Neutrophil (primary cell): ENCODE results near the gene SCO1.
"Not testable (repeated sequence)": the region's sequence is repeated elsewhere in the genome, so short reads cannot be mapped to it uniquely, and the experiment has no call there.

Experiments used
- H3K27ac ChIP-seq: fragments of 200-600 bp; sonication (generic); 2 replicates; pipeline ENCODE4 v1.5.1; 2016; ENCODE audit warnings: mild to moderate bottlenecking, moderate library complexity
- H3K27me3 ChIP-seq: fragments of 200-600 bp; sonication (generic); 2 replicates; pipeline ENCODE4 v1.6.0; 2016; ENCODE audit warnings: mild to moderate bottlenecking
- H3K36me3 ChIP-seq: fragments of 200-600 bp; sonication (generic); 2 replicates; pipeline ENCODE4 v1.5.1; 2017
- H3K4me1 ChIP-seq, 2 experiments: fragments of 200-600 bp in 1 of 2; sonication (generic) in 1 of 2; 1 replicate in 1 of 2; 2 replicates in 1 of 2; pipeline versions ENCODE4 v1.5.1 to v1.6.1; 2013 to 2016; ENCODE audit warnings: low read depth in 1 of 2, low read length in 1 of 2, mild to moderate bottlenecking in 1 of 2, moderate library complexity in 1 of 2; ENCODE audit not compliant: control insufficient read depth in 1 of 2, insufficient read depth in 1 of 2
- H3K4me3 ChIP-seq, 2 experiments: fragments of 200-600 bp in 1 of 2; sonication (generic) in 1 of 2; 1 replicate in 1 of 2; 2 replicates in 1 of 2; pipeline ENCODE4 v1.5.1; 2013 to 2016; ENCODE audit warnings: low read depth in 1 of 2, low read length in 1 of 2, mild to moderate bottlenecking in 1 of 2, moderate library complexity in 1 of 2
- H3K9me3 ChIP-seq: fragments of 200-600 bp; sonication (generic); 2 replicates; pipeline ENCODE4 v1.5.1; 2016
- TF ChIP-seq, protein P1 (sequence below): fragments of 200-600 bp; sonication (generic); IDR thresholded peaks from 2 replicates; pipeline ENCODE4 v1.5.1; 2016; ENCODE audit warnings: antibody characterized with exemption

Gene SCO1

DNA sequence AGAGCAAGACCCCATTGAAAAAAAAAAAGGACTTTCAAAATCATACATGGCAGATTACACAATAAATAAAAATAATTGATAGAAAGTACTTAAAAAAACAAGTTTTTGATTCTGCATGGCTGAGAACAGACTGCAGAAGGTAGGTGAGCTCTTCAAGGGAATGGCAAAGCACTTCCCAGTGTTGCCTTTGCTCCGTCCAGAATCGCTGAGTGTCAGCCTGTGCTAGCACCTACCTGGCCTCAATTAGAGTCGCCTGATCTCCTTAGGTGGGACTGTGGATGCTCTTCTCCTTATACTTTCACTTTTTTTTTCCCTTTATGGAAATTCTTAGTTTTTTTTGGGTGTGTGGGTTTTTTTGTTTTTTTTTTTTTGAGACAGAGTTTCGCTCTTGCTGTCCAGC, 38.5 kb upstream of the SCO1 start:
- H3K4me3 ChIP-seq = no peak overlapping the region
- no peak overlapping the region for H3K27ac ChIP-seq
- no peaks in the 10 kb centered on the region for H3K36me3 ChIP-seq
- no peaks in the 10 kb centered on the region for H3K9me3 ChIP-seq
- TF ChIP-seq, protein P1, sequence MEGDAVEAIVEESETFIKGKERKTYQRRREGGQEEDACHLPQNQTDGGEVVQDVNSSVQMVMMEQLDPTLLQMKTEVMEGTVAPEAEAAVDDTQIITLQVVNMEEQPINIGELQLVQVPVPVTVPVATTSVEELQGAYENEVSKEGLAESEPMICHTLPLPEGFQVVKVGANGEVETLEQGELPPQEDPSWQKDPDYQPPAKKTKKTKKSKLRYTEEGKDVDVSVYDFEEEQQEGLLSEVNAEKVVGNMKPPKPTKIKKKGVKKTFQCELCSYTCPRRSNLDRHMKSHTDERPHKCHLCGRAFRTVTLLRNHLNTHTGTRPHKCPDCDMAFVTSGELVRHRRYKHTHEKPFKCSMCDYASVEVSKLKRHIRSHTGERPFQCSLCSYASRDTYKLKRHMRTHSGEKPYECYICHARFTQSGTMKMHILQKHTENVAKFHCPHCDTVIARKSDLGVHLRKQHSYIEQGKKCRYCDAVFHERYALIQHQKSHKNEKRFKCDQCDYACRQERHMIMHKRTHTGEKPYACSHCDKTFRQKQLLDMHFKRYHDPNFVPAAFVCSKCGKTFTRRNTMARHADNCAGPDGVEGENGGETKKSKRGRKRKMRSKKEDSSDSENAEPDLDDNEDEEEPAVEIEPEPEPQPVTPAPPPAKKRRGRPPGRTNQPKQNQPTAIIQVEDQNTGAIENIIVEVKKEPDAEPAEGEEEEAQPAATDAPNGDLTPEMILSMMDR = no peak
- H3K27me3 ChIP-seq = no peaks in the 10 kb centered on the region
- peaks cover 0 to under 1% of the 10 kb centered on the region in 2 experiments for H3K4me1 ChIP-seq

DNA sequence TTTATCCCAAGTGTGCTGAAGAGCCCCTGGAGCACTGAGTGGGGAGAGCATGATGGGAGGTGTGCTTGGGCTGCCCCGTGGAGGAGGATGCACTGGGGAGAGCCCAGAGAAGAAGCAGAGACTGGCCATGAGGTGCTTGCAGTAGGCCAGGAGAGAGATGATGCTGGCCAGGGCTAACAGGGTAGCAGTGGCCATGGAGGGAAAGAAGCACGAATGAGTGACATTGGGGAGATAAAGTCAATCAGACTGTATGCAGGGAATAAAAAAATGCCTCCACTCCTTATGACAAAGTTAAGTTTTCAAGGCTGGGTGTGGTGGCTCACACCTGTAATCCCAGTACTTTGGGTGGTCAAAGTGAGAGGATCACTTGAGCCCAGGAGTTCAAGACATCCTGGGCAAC, 37.9 kb upstream of the SCO1 start:
- Histone ChIP-seq H3K4me1 (peaks cover 2 to 5% of the 10 kb centered on the region in 2 experiments), H3K9me3 (no peaks in the 10 kb centered on the region)
- TF ChIP-seq, protein P1 = no peak

DNA sequence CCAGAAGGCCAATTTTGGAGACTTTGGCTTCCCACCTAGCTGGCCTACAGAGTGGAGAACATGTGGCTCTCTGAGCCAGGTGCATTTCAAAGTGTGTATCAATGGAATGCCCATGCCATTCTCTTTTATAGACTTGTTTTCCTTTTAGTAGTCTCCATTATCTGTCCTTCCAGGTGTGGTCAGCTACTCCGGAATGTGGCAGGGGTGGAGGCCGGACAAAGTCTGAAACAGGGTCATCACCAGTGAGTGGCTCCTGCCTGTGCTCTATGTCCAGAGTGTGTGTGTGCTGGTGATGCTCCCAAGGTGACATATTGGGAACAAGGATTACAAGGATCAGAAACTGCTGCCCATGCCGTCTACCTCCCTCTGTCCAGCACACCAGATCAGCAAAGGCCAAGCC, 36.3 kb upstream of the SCO1 start:
- no peaks in the 10 kb centered on the region for H3K36me3 ChIP-seq
- H3K4me1 ChIP-seq = peaks cover 13 to 16% of the 10 kb centered on the region in 2 experiments
- no peaks in the 10 kb centered on the region for H3K9me3 ChIP-seq
- TF ChIP-seq, protein P1 = no peak
- H3K27me3 ChIP-seq = peaks cover 13% of the 10 kb centered on the region
- H3K27ac ChIP-seq = no peak overlapping the region
- no peak overlapping the region for H3K4me3 ChIP-seq

More for the DNA sequence above, 37.9 kb upstream of the SCO1 start:
- H3K36me3 ChIP-seq = no peaks in the 10 kb centered on the region
- no peak overlapping the region for H3K4me3 ChIP-seq
- H3K27ac ChIP-seq = no peak overlapping the region
- no peaks in the 10 kb centered on the region for H3K27me3 ChIP-seq

DNA sequence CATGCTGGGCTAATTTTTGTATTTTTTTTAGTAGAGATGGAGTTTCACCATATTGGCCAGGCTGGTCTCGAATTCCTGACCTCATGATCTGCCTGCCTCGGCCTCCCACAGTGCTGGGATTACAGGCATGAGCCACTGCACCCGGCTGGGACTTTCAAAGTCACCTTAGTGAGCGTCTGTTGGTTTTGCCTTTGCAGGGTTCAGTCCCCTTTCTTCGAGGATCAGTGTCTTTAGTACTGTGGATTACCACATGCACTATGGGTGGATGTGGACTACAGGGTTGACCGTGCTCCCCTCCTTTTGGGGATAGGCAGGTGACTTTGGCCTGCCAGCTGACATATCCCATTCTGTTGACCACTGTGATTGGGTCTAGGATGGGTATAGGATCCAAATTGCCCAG, 34.8 kb upstream of the SCO1 start:
- H3K27ac ChIP-seq, H3K4me3 ChIP-seq, H3K9me3 ChIP-seq, H3K36me3 ChIP-seq: not testable (repeated sequence)
- Histone ChIP-seq H3K4me1 (peaks cover 13 to 16% of the 10 kb centered on the region in 2 experiments), H3K27me3 (peaks cover 15% of the 10 kb centered on the region)

DNA sequence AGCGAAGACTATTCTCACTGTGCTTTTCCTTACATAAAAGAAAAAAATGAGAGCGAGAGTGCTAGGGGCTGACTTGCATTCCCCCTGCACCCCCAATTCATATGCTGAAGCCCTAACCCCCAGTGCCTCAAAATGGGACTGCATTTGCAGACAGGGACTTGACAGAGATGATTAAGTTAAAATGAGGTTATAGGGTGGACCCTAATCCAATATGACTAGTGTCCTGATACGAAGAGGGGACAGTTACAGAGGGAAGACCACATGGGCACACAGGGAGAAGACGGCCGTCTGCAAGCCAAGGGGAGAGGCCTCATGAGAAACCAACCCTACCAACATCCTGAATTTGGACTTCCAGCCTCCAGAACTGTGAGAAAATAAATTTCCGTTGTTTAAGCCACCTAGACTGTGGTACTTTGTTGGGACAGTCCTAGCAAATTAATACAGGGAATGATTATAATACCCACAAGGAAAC, 34.1 kb upstream of the SCO1 start:
- peaks cover 15% of the 10 kb centered on the region for H3K27me3 ChIP-seq
- TF ChIP-seq, protein P1 = no peak
- H3K36me3 ChIP-seq = no peaks in the 10 kb centered on the region
- H3K9me3 ChIP-seq = no peaks in the 10 kb centered on the region
- no peak overlapping the region for H3K27ac ChIP-seq
- H3K4me1 ChIP-seq = peaks cover 13 to 16% of the 10 kb centered on the region in 2 experiments
- H3K4me3 ChIP-seq = no peak overlapping the region

DNA sequence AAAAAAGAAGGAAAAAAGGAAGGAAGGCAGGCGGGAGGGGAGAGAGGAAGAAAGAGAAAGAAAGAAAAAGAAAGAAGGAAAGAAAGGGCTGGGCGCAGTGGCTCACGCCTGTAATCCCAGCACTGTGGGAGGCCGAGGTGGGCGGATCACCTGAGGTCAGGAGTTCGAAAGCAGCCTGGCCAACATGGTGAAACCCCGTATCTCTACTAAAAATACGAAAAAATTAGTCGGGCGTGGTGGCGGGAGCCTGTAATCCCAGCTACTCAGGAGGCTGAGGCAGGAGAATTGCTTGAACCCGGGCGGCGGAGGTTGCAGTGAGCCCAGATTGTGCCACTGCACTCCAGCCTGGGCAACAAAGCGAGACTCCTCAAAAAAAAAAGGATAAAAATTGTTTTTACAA, 32.9 kb upstream of the SCO1 start:
- H3K27ac ChIP-seq, H3K9me3 ChIP-seq, H3K36me3 ChIP-seq: not testable (repeated sequence)
- Histone ChIP-seq H3K27me3 (peaks cover 15% of the 10 kb centered on the region), H3K4me1 (peaks cover 13 to 16% of the 10 kb centered on the region in 2 experiments), H3K4me3 (peak overlapping the region; percentile 56 to 68)
